Neuron (in vitro differentiated cells): Measurements from ENCODE around the gene TUBA3D.
A peak's percentile ranks its signal among the peaks of the same experiment; 100 is the strongest.
"Not testable (repeated sequence)": the region's sequence is repeated elsewhere in the genome, so short reads cannot be mapped to it uniquely, and the experiment has no call there.

ENCODE experiments used
- H2AFZ ChIP-seq: one replicate; pipeline ENCODE4 v1.6.1; 2013; ENCODE audit warnings: low read depth, mild to moderate bottlenecking, inconsistent platforms, low read length, moderate library complexity
- H3K27me3 ChIP-seq: one replicate; pipeline ENCODE4 v1.6.1; 2013; ENCODE audit warnings: low read length; ENCODE audit not compliant: insufficient read depth
- H3K36me3 ChIP-seq: one replicate; pipeline ENCODE4 v1.6.1; 2013; ENCODE audit warnings: low read length; ENCODE audit not compliant: insufficient read depth
- H3K4me1 ChIP-seq: one replicate; pipeline ENCODE4 v1.6.1; 2013; ENCODE audit warnings: low read length; ENCODE audit not compliant: insufficient read depth
- H3K4me3 ChIP-seq: 2 replicates; pipeline ENCODE4 v1.5.1; 2013; ENCODE audit warnings: mild to moderate bottlenecking, low read length, moderate library complexity
- H3K9me3 ChIP-seq: one replicate; pipeline ENCODE4 v1.6.1; 2013; ENCODE audit warnings: low read length

The TUBA3D gene

GRCh38 chr2:131521961-131522781, 46.3 kb downstream of the TUBA3D start:
- Histone ChIP-seq H3K9me3 (no peaks in the 10 kb centered on the region), H3K4me1 (no peaks in the 10 kb centered on the region), H2AFZ (no peak overlapping the region), H3K27me3 (no peaks in the 10 kb centered on the region), H3K4me3 (no peak overlapping the region), H3K36me3 (peaks cover 18% of the 10 kb centered on the region)

DNA sequence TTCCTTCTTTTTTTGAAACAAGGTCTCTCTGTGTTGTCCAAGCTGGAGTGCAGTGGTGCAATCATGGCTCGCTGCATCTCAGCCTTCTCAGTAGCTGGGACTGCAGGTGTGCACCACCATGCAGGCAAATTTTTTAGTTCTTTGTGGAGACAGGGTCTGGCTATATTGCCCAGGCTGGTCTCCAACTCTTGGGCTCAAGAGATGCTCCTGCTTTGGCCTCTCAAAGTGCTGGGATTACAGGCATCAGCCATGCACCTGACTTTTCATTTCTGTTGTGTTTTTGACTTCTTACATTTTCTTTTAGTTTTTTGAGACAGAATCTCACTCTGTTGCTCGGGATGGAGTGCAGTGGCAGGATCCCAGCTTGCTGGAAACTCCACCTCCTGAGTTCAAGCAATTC, 49.3 kb downstream of the TUBA3D start:
- H3K4me3 ChIP-seq, H3K36me3 ChIP-seq, H3K4me1 ChIP-seq, H3K9me3 ChIP-seq, H2AFZ ChIP-seq, H3K27me3 ChIP-seq: not testable (repeated sequence)

DNA sequence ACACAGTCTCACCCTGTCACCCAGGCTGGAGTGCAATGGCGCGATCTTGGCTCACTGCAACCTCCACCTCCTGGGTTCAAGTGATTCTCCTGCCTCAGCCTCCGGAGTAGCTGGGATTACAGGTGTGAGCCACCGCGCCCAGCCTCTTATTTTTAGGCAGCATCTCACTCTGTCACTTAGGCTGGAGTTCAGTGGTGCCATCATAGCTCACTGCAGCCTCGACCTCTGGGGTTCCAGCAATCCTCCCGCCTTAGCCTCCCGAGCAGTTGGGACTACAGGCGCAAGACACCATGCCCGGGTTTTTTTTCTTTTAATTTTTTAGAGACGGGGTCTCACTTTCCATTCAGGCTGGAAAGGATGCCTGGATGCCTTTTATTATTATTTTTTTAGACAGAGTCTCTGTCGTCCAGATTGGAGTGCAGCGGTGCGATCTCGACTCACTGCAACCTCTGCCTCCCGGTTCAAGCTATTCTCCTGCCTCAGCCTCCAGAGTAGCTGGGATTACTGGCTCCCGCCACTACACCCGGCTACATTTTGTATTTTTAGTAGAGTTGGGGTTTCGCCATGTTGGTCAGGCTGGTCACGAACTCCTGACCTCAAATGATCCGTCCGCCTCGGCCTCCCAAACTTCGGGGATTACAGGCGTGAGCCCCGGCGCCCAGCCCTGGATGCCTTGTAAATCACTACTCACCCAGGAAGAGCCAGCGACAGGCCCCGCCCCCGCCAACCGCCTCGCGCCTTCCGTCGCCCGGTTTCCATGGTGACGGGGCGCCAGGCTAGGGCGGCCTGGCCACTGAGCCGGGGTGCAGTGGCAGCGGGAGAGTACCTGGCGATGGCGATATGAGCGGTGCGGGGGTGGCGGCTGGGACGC, 51.4 kb downstream of the TUBA3D start, which contains the start of gene CCDC74A:
Gene CCDC74A (plus strand): TSS at position 758 of the 871 bp plus-strand sequence. CDS start 83 bp downstream, at position 841.
- H3K9me3 ChIP-seq, H3K4me1 ChIP-seq, H3K27me3 ChIP-seq, H3K36me3 ChIP-seq, H2AFZ ChIP-seq: not testable (repeated sequence)
- peak within 1 kb of the TSS; percentile 46 for H3K4me3 ChIP-seq

DNA sequence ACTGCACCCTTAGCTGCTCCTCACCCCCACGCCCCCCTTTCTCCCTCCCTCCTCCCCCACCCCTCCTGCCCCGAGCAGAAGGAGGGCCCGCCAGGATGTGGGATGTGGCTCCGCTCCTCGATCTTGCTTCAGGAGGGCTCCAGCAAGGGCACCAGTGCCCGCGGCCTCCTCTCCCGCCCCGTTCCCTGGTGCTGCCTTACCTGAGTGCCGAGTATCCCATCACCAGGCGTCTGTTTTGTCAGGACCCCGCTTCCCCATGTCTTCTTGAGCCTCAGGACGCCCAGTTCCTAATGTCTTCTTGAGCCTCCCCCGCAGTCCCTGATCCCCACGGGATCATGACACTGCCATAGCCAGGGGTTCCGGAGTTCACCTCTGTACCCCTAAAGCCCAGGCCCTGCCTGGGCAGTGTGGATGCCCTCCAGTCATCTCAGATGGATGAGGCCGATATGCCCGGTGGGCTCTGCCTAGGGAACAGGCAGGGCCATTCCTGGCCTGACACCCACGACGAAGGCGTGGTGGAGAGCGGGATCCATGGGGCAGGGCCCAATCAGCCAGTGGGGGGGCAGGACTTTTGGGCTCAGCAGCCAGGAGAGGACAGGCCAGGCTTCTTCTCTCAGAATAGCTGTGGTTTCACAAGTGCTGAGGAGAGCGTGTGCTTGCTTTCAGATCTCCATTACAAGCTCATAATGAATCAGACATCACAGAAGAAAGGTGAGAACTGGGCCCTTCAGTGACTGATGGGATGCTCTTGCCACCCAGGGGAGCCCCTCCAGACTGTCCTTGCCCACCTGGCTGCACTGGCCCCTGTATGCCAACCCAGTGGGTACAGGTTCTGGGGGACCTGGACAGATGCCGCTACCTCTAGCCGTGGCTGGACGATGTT, 53.3 kb downstream of the TUBA3D start:
- not testable (repeated sequence) for H3K27me3 ChIP-seq, H3K4me3 ChIP-seq, H2AFZ ChIP-seq

DNA sequence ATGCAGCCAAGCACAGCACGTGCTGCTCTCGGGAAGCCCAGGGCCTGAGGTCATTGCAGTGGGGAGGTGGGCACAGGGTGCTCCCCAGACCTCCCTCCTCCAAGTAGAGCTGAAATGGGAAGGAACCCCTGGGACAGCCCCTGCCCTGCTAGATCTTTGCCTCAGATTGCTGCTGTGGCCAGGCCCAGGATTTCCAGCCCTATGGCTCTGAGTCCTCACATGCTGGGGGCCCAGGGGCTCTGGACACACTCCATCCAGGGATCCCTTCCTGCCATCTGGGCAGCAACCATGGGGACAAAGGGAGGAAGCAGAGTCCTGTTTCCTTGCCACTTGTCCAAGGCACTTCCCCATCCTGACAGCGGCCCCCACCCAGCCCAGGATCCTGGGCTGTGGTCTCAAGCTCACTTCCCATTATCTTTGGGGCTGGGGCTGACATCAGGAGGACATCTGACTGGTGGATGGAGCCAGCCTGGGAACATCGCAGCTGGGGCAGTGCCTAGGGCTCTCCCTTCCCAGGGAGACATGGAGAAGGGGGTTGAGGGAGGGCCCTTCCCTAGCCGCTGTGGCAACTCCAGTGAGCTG, 54.0 kb downstream of the TUBA3D start:
- not testable (repeated sequence) for H3K27me3 ChIP-seq, H3K4me1 ChIP-seq, H2AFZ ChIP-seq, H3K36me3 ChIP-seq, H3K9me3 ChIP-seq, H3K4me3 ChIP-seq

More for the DNA sequence above, 53.3 kb downstream of the TUBA3D start:
- H3K36me3 ChIP-seq, H3K9me3 ChIP-seq, H3K4me1 ChIP-seq: not testable (repeated sequence)

GRCh38 chr2:131530626-131531344, 54.9 kb downstream of the TUBA3D start:
- H3K9me3 ChIP-seq, H3K4me3 ChIP-seq, H3K27me3 ChIP-seq, H3K36me3 ChIP-seq, H2AFZ ChIP-seq, H3K4me1 ChIP-seq: not testable (repeated sequence)

DNA sequence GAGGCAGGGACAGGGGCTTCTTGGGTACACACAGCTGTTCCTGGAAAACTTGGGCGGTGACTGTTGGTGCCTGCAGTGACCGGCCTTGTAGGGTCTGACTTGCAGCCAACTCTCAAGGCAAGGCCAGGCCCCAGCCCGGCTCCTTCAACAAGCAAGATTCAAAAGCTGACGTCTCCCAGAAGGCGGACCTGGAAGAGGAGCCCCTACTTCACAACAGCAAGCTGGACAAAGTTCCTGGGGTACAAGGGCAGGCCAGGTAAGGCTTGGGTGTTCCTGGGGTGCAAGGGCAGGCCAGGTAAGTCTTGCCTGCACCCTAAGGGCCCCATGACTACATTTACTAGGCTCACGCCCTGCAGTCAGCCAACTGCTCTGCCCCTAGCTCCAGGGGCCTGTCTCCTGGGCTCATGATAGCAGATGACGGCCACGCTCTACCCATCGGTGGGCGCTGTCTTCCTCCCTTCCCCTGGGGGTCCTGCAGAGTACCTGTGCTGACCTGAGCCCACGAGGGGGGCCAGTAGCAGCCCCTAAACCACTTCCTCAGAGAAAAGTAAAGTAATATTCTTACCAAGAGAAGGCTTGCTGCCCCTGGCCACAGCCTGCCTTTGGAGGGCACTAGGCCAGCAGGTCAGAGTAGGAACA, 55.7 kb downstream of the TUBA3D start:
- not testable (repeated sequence) for H2AFZ ChIP-seq, H3K36me3 ChIP-seq, H3K4me3 ChIP-seq, H3K4me1 ChIP-seq, H3K27me3 ChIP-seq, H3K9me3 ChIP-seq
